Thoracic aorta (tissue), 2 donors: Measurements from ENCODE around the gene MEIS3. TPM values are rescaled to one million over a fixed set of nuclear protein-coding genes. Genes with fewer than 3 reads are reported as not detected.

ENCODE experiments used
- ATAC-seq: fragments of 150-250 bp; one replicate; pipeline ENCODE4 v1.8.0; 2017; ENCODE audit warnings: low read depth; ENCODE audit not compliant: insufficient number of reproducible peaks, low FRiP score
- DNase-seq: peaks from one replicate; pipeline ENCODE4 v3.0.0-alpha.2; 2020; ENCODE audit warnings: low spot score
- H3K27ac ChIP-seq, 2 donors: fragments of 200-600 bp; sonication (generic); 1 replicate in 1 of 2; 2 replicates in 1 of 2; pipeline ENCODE4 v1.5.1; 2016; ENCODE audit warnings: mild to moderate bottlenecking in 2 of 2, moderate library complexity in 2 of 2
- H3K27me3 ChIP-seq: fragments of 200-600 bp; sonication (generic); replicated peaks from 2 replicates; pipeline ENCODE4 v1.6.0; 2016; ENCODE audit warnings: mild to moderate bottlenecking; ENCODE audit not compliant: insufficient read depth
- H3K36me3 ChIP-seq: fragments of 200-600 bp; sonication (generic); one replicate; pipeline ENCODE4 v1.5.1; 2016
- H3K4me1 ChIP-seq, 2 donors: fragments of 200-600 bp; sonication (generic); 1 replicate in 1 of 2; 2 replicates in 1 of 2; pipeline versions ENCODE4 v1.5.1 to v1.6.0; 2016; ENCODE audit warnings: low read depth in 2 of 2, mild to moderate bottlenecking in 1 of 2; ENCODE audit not compliant: control insufficient read depth in 1 of 2
- H3K4me3 ChIP-seq: fragments of 200-600 bp; sonication (generic); 2 replicates; pipeline ENCODE4 v1.5.1; 2016; ENCODE audit warnings: mild to moderate bottlenecking
- H3K9me3 ChIP-seq: fragments of 200-600 bp; sonication (generic); 2 replicates; pipeline ENCODE4 v1.5.1; 2016
- CTCF ChIP-seq: fragments of 200-600 bp; sonication (generic); IDR thresholded peaks from one replicate; pipeline ENCODE4 v1.5.1; 2019; ENCODE audit warnings: antibody characterized with exemption
- total RNA-seq, 2 donors: library from RNA; depleted of rRNA; stranded (reverse); fragments of >200 nt; gene quantifications; one replicate each; pipeline versions ENCODE4 v1.1.0 to v1.2.3, GENCODE V29; 2016

Gene MEIS3
- total RNA-seq, 2 donors from 2014 or later, result 6.4 to 11.5 TPM

- DNase-seq (no peak), ATAC-seq (no peak)
- Histone ChIP-seq H3K4me3 (peak overlapping the region; percentile 55), H3K27me3 (peaks cover 35% of the 10 kb centered on the region), H3K9me3 (no peaks in the 10 kb centered on the region), H3K27ac (no peak overlapping the region), H3K4me1 (no peaks in the 10 kb centered on the region), H3K36me3 (no peaks in the 10 kb centered on the region)
- no peak for TF ChIP-seq CTCF
Measured at GRCh38 chr19:47418692-47419029, 666 bp downstream of the MEIS3 start.

- peaks cover 33% of the 10 kb centered on the region for H3K27me3 ChIP-seq
- DNase-seq (no peak), ATAC-seq (no peak)
- H3K36me3 ChIP-seq, result no peaks in the 10 kb centered on the region
- peak overlapping the region; percentile 37 for H3K4me3 ChIP-seq
- no peaks in the 10 kb centered on the region for H3K9me3 ChIP-seq
- TF ChIP-seq CTCF, result no peak
- H3K27ac ChIP-seq, result peak overlapping the region in 1 of 2 donors; percentile 38
- H3K4me1 ChIP-seq, result no peaks in the 10 kb centered on the region
Measured at GRCh38 chr19:47417746-47418691, 1.3 kb downstream of the MEIS3 start.

- ATAC-seq, result no peak
- Histone ChIP-seq H3K4me1 (no peaks in the 10 kb centered on the region), H3K27me3 (peaks cover 26% of the 10 kb centered on the region), H3K36me3 (no peaks in the 10 kb centered on the region), H3K27ac (no peak overlapping the region), H3K9me3 (no peaks in the 10 kb centered on the region), H3K4me3 (no peak overlapping the region)
- TF ChIP-seq CTCF, result no peak
- no peak for DNase-seq
Measured at GRCh38 chr19:47417107-47417745, 2.1 kb downstream of the MEIS3 start.

GRCh38 chr19:47416643-47416985 lies 2.7 kb downstream of the MEIS3 start:
- Histone ChIP-seq H3K36me3 (no peaks in the 10 kb centered on the region), H3K4me1 (no peaks in the 10 kb centered on the region), H3K9me3 (no peaks in the 10 kb centered on the region), H3K27me3 (peaks cover 19% of the 10 kb centered on the region), H3K4me3 (no peak overlapping the region), H3K27ac (no peak overlapping the region)
- no peak for TF ChIP-seq CTCF
- ATAC-seq (no peak), DNase-seq (no peak)

- Histone ChIP-seq H3K4me3 (no peak overlapping the region), H3K27me3 (peaks cover 14% of the 10 kb centered on the region), H3K9me3 (no peaks in the 10 kb centered on the region), H3K36me3 (no peaks in the 10 kb centered on the region), H3K4me1 (no peaks in the 10 kb centered on the region), H3K27ac (no peak overlapping the region)
- ATAC-seq, result no peak
- no peak for TF ChIP-seq CTCF
- no peak for DNase-seq
Measured at GRCh38 chr19:47415953-47416642, 3.2 kb downstream of the MEIS3 start.
